ENCODE measurements around the gene RABL6.

GRCh38 chr9:136857166-136857565 lies 49.4 kb downstream of the RABL6 start:
- TF ChIP-seq, protein P1, sequence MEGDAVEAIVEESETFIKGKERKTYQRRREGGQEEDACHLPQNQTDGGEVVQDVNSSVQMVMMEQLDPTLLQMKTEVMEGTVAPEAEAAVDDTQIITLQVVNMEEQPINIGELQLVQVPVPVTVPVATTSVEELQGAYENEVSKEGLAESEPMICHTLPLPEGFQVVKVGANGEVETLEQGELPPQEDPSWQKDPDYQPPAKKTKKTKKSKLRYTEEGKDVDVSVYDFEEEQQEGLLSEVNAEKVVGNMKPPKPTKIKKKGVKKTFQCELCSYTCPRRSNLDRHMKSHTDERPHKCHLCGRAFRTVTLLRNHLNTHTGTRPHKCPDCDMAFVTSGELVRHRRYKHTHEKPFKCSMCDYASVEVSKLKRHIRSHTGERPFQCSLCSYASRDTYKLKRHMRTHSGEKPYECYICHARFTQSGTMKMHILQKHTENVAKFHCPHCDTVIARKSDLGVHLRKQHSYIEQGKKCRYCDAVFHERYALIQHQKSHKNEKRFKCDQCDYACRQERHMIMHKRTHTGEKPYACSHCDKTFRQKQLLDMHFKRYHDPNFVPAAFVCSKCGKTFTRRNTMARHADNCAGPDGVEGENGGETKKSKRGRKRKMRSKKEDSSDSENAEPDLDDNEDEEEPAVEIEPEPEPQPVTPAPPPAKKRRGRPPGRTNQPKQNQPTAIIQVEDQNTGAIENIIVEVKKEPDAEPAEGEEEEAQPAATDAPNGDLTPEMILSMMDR (IDR thresholded peaks at IDR 0.05): no peak
- TF ChIP-seq EZH2 (IDR thresholded peaks at IDR 0.05) (no peak), EZH2phosphoT487 (IDR thresholded peaks at IDR 0.05) (no peak)

Measured in neural progenitor cell (in vitro differentiated cells).